Cardiac fibroblast (primary cell): ENCODE measurements around the gene EPHB1.
A peak's percentile ranks its signal among the peaks of the same experiment; 100 is the strongest.
"Not testable (repeated sequence)": the region's sequence is repeated elsewhere in the genome, so short reads cannot be mapped to it uniquely, and the experiment has no call there.

ENCODE experiments used
- DNase-seq, 2 donors: peaks; one replicate each; pipeline versions ENCODE4 v3.0.0 to v3.0.0-alpha.2; 2010; ENCODE audit warnings: low read depth in 2 of 2
- H3K4me3 ChIP-seq, 2 donors: replicated peaks in 1 of 2; 1 replicate in 1 of 2; 2 replicates in 1 of 2; pipeline ENCODE4 v1.5.1; 2011; ENCODE audit warnings: low read depth in 2 of 2, low read length in 2 of 2, mild to moderate bottlenecking in 2 of 2, moderate library complexity in 1 of 2
- CTCF ChIP-seq: IDR thresholded peaks from one replicate; pipeline ENCODE4 v1.5.1; 2011; ENCODE audit warnings: low read depth, mild to moderate bottlenecking, low read length, inconsistent platforms

EPHB1 gene

GRCh38 chr3:135097276-135097946, 302.4 kb downstream of the EPHB1 start:
- H3K4me3 ChIP-seq, result no peak overlapping the region
- no peak for TF ChIP-seq CTCF

GRCh38 chr3:135099734-135100355, 304.8 kb downstream of the EPHB1 start:
- H3K4me3 ChIP-seq, result no peak overlapping the region
- DNase-seq, result no peak
- TF ChIP-seq CTCF, result no peak

More at GRCh38 chr3:135097276-135097946, 302.4 kb downstream of the EPHB1 start:
- DNase-seq, result no peak

GRCh38 chr3:135100366-135100765, 305.3 kb downstream of the EPHB1 start:
- no peak overlapping the region for H3K4me3 ChIP-seq
- no peak for TF ChIP-seq CTCF
- no peak for DNase-seq

- no peak for TF ChIP-seq CTCF
- no peak for DNase-seq
- H3K4me3 ChIP-seq, result no peak overlapping the region
These were observed 308.9 kb downstream of the EPHB1 start for GRCh38 chr3:135103917-135104316.

GRCh38 chr3:135106445-135106844, 311.4 kb downstream of the EPHB1 start:
- TF ChIP-seq CTCF, result no peak
- peak; percentile 2 to 5 for DNase-seq
- H3K4me3 ChIP-seq, result no peak overlapping the region

- H3K4me3 ChIP-seq, result no peak overlapping the region
- no peak for TF ChIP-seq CTCF
These were observed 312.0 kb downstream of the EPHB1 start for GRCh38 chr3:135107043-135107442.

GRCh38 chr3:135109681-135110080, 314.6 kb downstream of the EPHB1 start:
- no peak overlapping the region for H3K4me3 ChIP-seq
- no peak for DNase-seq
- TF ChIP-seq CTCF, result no peak

More at GRCh38 chr3:135107043-135107442, 312.0 kb downstream of the EPHB1 start:
- no peak for DNase-seq

GRCh38 chr3:135114551-135114950, 319.5 kb downstream of the EPHB1 start:
- not testable (repeated sequence) for DNase-seq, H3K4me3 ChIP-seq
